Measurements from ENCODE around the gene STYXL1. TPM values are rescaled to one million over a fixed set of nuclear protein-coding genes. Genes with fewer than 3 reads are reported as not detected.
A peak's percentile ranks its signal among the peaks of the same experiment; 100 is the strongest.
"Not testable (repeated sequence)": the region's sequence is repeated elsewhere in the genome, so short reads cannot be mapped to it uniquely, and the experiment has no call there.

STYXL1 gene
- total RNA-seq, 1 donor from 2014 or later = 21.4 TPM

DNA sequence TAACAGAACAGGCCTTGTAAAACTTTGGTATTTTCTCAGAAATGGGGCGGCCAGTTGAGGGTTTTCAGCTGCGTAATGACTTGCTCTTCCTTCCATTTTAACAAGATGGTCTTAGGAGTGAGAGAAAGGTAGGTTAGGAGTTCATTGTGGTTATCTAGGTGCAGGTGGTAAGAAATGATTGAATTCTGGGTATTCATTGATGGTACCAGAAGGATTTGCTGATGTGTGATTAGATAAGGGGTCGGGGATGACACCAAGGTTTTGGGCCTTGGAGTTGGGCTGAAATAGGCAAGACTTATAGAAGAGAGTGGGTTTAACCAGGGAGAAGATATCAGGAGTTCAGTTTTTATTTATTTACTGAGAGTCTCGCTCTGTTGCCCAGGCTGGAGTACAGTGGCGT is 2.7 kb upstream of the STYXL1 start:
- DNase-seq (no peak), ATAC-seq (ENCODE audit: poor library complexity) (no peak)
- intact Hi-C loops (cut with DNase I) = no loop called here

GRCh38 chr7:76049295-76049694 is 1.5 kb upstream of the STYXL1 start:
- DNase-seq (no peak), ATAC-seq (ENCODE audit: poor library complexity) (no peak)
- intact Hi-C loops (cut with DNase I) = loop anchor here (10.0 kb wide), 1 partner anchor 76 kb away; no protein-coding TSS in a partner anchor

DNA sequence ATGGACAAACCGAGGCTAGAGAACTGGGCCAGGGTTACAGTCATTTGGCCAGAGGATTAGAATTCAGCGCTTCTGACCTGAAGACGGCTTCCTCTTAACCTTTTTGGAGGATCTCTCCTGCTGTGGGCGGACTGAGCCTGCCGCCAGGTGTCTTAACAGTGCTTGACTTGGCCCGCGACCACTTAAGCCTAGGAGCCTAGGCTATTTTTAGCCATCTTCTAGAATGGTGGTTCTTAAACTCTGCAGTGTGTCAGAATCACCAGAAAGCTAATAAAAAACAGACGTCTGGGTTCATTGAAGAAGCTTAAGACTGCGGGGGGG is 828 bp upstream of the STYXL1 start:
- peak; percentile 54 for ATAC-seq (ENCODE audit: poor library complexity)
- intact Hi-C loops (cut with DNase I) = loop anchor here (10.0 kb wide), 1 partner anchor 76 kb away; no protein-coding TSS in a partner anchor
- no peak for DNase-seq

DNA sequence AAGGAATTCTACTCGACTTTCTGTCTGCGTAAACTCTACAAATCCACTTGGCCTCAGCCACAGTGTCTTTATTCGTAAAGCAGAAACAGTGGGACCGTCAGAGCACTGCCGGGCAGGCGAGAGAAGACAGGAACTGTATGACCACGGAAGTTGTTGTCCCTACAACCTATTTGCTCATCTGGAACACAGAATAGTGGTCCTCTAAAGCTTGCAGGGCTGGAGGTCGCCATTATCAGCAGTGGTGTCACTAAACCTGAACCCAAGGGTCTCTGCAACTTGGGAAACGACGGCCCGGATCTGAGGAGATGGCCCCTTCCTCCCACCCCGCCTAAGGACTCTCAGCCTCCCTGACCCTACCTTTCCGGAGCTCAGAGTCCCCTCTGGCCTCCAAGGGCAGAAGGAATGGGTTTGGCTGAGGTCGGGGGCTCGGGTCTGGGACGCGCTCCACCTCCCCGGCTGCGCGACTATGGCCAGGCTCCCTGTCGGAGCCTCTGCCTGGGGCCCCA is 442 bp downstream of the STYXL1 start:
- peak; percentile 35 for ATAC-seq (ENCODE audit: poor library complexity)
- intact Hi-C loops (cut with DNase I) = loop anchor here (10.0 kb wide), 1 partner anchor 77 kb away; no protein-coding TSS in a partner anchor
- DNase-seq = no peak

DNA sequence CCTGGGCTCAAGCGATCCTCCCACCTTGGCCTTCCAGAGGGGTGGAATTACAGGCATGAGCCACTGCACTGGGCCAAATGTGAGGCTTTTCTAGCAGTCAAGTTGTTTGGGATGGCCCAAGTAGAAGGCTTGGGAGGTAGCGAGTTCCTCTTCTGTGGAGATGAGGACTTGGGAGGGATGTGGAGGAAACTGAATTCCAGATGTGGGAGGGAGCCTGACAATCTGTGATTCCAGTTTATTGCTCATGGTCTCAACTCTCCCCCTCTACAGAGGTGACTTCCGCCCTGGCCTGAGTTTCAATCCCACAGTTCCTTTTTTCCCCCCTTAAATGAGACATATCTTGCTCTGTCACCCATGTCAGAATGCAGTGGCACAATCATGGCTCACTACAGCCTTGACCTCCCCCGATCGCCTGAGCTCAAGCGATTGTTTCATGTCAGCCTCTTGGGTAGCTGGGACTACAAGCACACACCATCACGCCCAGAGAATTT is 3.4 kb downstream of the STYXL1 start:
- intact Hi-C loops (cut with DNase I) = loop anchor here (10.0 kb wide), 1 partner anchor 80 kb away; no protein-coding TSS in a partner anchor
- no peak for ATAC-seq (ENCODE audit: poor library complexity)
- DNase-seq = no peak

- intact Hi-C loops (cut with DNase I) = loop anchor here (10.0 kb wide), 1 partner anchor 85 kb away; no protein-coding TSS in a partner anchor
- DNase-seq (no peak), ATAC-seq (ENCODE audit: poor library complexity) (no peak)
These were observed 7.7 kb downstream of the STYXL1 start for GRCh38 chr7:76040126-76040525.

GRCh38 chr7:76037310-76037709 is 10.5 kb downstream of the STYXL1 start:
- intact Hi-C loops (cut with DNase I) = no loop called here
- DNase-seq (no peak), ATAC-seq (ENCODE audit: poor library complexity) (no peak)

GRCh38 chr7:76031964-76032363 is 15.8 kb downstream of the STYXL1 start:
- DNase-seq (no peak), ATAC-seq (ENCODE audit: poor library complexity) (no peak)
- intact Hi-C loops (cut with DNase I) = no loop called here

- DNase-seq; ATAC-seq (ENCODE audit: poor library complexity): not testable (repeated sequence)
These were observed 18.1 kb downstream of the STYXL1 start for GRCh38 chr7:76029682-76030081.

GRCh38 chr7:76023002-76023401 is 24.8 kb downstream of the STYXL1 start:
- ATAC-seq (ENCODE audit: poor library complexity) = peak; percentile 56
- no peak for DNase-seq
- intact Hi-C loops (cut with DNase I) = no loop called here

More at GRCh38 chr7:76029682-76030081, 18.1 kb downstream of the STYXL1 start:
- intact Hi-C loops (cut with DNase I) = not testable (repeated sequence)

GRCh38 chr7:76022026-76022780 is 25.6 kb downstream of the STYXL1 start:
- ATAC-seq (ENCODE audit: poor library complexity) (no peak), DNase-seq (no peak)
- intact Hi-C loops (cut with DNase I) = no loop called here

- ATAC-seq (ENCODE audit: poor library complexity) = peak; percentile 91
- peak; percentile 87 for DNase-seq
- intact Hi-C loops (cut with DNase I) = loop anchor here (1.0 kb wide), 1 partner anchor 154 kb away; no protein-coding TSS in a partner anchor
These were observed 27.6 kb downstream of the STYXL1 start for GRCh38 chr7:76020031-76020714.

DNA sequence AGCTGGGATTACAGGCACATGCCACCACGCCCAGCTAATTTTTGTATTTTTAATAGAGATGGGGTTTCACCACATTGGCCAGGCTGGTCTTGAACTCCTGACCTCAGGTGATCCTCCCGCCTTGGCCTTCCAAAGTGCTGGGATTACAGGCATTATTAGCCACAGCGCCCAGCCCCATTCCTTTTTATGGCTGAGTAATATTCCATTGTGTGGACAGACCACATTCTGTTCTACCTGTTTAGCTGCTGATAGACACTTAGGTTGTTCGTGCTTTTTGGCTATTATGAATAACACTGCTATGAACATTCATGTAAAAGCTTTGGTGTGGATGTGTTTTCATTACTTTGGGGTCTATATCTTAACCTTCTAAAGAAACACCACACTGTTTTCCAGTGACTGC is 29.3 kb downstream of the STYXL1 start:
- ATAC-seq (ENCODE audit: poor library complexity); intact Hi-C loops (cut with DNase I): not testable (repeated sequence)
- peak; percentile 9 for DNase-seq

DNA sequence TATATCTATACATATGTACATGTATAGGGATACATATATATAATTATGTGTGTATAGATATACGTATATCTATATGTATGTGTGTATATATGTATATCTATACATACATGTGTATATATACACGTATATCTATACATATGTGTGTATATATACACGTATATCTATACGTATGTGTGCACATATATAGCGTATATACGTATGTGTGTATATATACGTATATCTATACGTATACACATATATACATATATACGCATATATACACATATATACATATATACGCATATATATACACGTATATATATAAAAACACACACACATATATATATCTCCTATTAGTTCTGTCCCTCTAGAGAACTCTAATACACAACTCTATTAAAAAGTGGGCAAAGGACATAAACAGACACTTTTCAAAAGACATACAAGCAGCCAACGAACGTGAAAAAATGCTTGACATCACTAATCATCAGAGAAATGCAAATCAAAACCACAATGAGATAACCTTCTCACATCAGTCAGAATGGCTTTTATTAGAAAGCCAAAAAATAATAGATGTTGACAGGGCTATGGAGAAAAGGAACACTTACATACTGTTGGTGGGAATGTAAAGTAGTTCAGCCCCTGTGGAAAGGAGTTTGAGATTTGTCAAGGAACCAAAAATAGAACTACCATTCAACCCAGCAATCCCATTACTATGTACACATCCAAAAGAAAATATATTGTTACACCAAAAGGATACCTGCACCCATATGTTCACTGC is 31.4 kb downstream of the STYXL1 start:
- intact Hi-C loops (cut with DNase I) = no loop called here
- ATAC-seq (ENCODE audit: poor library complexity) = no peak
- no peak for DNase-seq

DNA sequence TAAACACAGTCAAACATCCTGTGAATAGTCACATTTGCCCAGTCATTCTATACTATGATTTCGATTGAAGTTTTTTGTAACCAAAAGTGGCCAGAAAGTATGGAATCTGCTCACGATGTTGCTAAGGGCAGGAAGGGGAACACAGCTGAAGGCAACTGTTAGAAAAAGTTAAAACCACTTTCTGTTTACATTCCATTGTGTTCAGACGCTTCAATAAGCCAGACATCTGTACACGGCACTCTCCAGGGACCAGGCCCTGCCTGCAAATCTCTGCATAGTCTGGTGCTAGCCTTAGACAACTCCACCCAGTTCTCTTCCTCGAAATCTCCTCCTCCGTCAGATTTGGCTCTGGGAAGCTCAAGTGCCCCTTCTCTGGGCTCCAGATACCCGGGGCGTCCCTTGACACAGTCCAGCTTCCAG is 36.3 kb downstream of the STYXL1 start:
- intact Hi-C loops (cut with DNase I) = no loop called here
- DNase-seq (peak; percentile 80), ATAC-seq (ENCODE audit: poor library complexity) (peak; percentile 88)

DNA sequence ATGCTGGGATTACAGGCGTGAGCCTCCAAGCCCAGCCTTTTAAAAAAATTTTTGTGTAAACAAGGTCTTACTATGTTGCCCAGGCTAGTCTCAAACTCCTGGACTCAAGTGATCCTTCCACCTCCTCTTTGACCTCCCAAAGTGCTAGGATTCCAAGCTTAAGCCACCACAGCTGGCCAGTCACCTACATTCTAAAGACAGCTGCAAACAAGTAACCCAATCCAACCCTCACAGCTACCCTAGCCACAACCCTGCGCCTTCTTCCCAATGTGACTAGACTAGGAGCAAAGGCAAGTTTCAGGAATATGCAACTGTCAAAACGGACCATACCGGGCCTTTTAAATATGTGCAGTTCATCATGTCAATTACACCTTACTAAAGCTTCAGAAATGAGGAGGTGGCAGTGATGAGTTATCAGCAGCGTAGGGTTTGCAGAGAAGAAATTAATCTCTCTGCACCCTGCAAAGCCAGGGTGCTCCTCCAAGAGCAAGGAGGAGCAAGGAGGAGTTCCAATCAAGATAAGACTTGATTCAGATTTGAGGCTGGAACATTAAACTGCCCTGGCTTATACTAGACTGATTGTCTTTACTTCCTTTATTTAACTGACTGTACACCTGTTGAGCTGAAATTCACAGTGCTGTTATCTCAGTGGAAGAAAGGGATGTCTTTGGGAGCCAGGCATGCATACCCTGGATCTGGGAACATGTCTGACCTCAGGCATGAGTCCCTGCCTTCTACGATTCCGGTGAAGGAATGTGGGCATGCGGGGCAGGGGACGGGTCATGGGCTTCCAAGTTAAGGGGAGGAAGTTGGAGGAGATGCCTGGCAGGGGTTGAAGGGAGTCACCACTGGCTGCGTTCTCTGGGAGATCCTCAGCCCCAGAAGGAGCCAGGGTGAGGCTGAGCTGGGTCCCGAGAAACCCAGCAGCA is 37.9 kb downstream of the STYXL1 start:
- intact Hi-C loops (cut with DNase I) = no loop called here
- ATAC-seq (ENCODE audit: poor library complexity) (no peak), DNase-seq (peak; percentile 13)

DNA sequence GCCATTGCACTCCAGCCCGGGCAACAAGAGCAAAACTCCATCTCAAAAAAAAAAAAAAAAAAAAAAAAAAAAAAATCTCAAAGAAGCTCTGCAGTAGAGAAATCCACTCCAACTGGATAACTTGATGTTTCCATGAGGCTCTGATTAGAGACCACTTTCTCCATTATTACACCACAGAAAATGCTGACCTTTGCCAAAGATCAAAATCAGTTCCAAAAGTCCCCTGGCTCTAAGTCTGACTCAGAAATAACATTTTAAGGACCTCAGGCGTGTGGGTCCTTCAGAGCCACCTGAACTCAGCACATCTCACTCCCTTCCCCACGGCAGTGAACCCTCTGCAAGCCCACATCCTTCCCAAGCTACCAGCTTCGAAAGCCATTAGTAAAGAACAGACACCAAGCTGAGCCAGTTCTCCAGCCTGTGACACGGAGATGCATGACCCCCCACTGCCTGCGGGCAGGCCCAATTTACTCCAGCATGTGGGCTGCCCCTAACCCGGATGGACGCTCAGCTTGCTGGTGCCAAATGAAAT is 39.6 kb downstream of the STYXL1 start:
- ATAC-seq (ENCODE audit: poor library complexity) (no peak), DNase-seq (peak; percentile 3)
- intact Hi-C loops (cut with DNase I) = no loop called here

DNA sequence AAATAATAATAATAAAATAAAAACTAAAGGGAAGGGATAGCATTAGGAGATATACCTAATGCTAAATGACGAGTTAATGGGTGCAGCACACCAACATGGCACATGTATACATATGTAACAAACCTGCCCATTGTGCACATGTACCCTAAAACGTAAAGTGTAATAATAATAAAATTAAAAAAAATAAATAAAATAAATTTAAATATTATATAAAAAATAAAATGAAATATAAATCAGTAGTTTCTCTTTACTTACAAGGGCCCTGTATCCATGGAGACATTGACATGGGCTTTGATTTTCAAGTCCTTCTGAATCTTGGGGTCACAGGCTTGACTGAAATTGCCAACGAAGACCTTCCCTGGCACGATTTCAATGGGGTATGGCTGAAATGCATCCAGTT is 42.8 kb downstream of the STYXL1 start:
- intact Hi-C loops (cut with DNase I); ATAC-seq (ENCODE audit: poor library complexity): not testable (repeated sequence)

More for the DNA sequence above, 42.8 kb downstream of the STYXL1 start:
- DNase-seq = not testable (repeated sequence)

Data from Right ventricle myocardium superior (tissue), 1 donor.